GM12874 (cell line): Measurements from ENCODE around the gene GAB2.

Experiments
- CTCF ChIP-seq: IDR thresholded peaks from 2 replicates; pipeline ENCODE4 v1.5.1; 2011; ENCODE audit warnings: low read depth, mild to moderate bottlenecking, control low read depth, low read length, moderate library complexity; ENCODE audit not compliant: insufficient read depth

The GAB2 gene

GRCh38 chr11:78355309-78355705 is 62.3 kb downstream of the GAB2 start:
- no peak for TF ChIP-seq CTCF

- TF ChIP-seq CTCF: no peak
Observed at GRCh38 chr11:78354408-78355308, 63.0 kb downstream of the GAB2 start.

GRCh38 chr11:78351979-78352841 is 65.4 kb downstream of the GAB2 start:
- TF ChIP-seq CTCF: no peak

- TF ChIP-seq CTCF: no peak
Observed at GRCh38 chr11:78351193-78351592, 66.4 kb downstream of the GAB2 start.

- TF ChIP-seq CTCF: no peak
Observed at GRCh38 chr11:78350646-78351165, 66.9 kb downstream of the GAB2 start.

- TF ChIP-seq CTCF: no peak
Observed at GRCh38 chr11:78350091-78350645, 67.5 kb downstream of the GAB2 start.

- TF ChIP-seq CTCF: no peak
Observed at GRCh38 chr11:78349624-78350023, 68.0 kb downstream of the GAB2 start.
